ENCODE measurements around the gene SCFD2.

GRCh38 chr4:52977252-52977651, 388.6 kb downstream of the SCFD2 start:
- TF ChIP-seq EZH2 (IDR thresholded peaks at IDR 0.05; ENCODE audit: insufficient read depth, low read length) = no peak
- no peak for TF ChIP-seq CTCF (IDR thresholded peaks at IDR 0.05; ENCODE audit: insufficient read depth, low read depth, low read length)

Measured in astrocyte (in vitro differentiated cells and primary cell).